BLaER1 (cell line): ENCODE measurements around the gene RAB34.

Experiments
- H3K27ac ChIP-seq: shearing (Covaris generic); formaldehyde crosslinking; 2 replicates; pipeline ENCODE4 v1.8.1; 2022
- H3K27me3 ChIP-seq: shearing (Covaris generic); formaldehyde crosslinking; 2 replicates; pipeline ENCODE4 v1.8.1; 2022
- H3K36me3 ChIP-seq: shearing (Covaris generic); formaldehyde crosslinking; 2 replicates; pipeline ENCODE4 v1.8.1; 2022
- H3K4me1 ChIP-seq: shearing (Covaris generic); formaldehyde crosslinking; 2 replicates; pipeline ENCODE4 v1.8.1; 2022
- H3K4me2 ChIP-seq: shearing (Covaris generic); formaldehyde crosslinking; 2 replicates; pipeline ENCODE4 v1.8.1; 2022
- H3K4me3 ChIP-seq: shearing (Covaris generic); formaldehyde crosslinking; 2 replicates; pipeline ENCODE4 v1.8.1; 2022
- H3K9ac ChIP-seq: shearing (Covaris generic); formaldehyde crosslinking; 2 replicates; pipeline ENCODE4 v1.8.1; 2022
- H3K9me3 ChIP-seq: shearing (Covaris generic); formaldehyde crosslinking; 2 replicates; pipeline ENCODE4 v1.8.1; 2022
- H4K20me1 ChIP-seq: shearing (Covaris generic); formaldehyde crosslinking; 2 replicates; pipeline ENCODE4 v1.8.1; 2022
- Cebpa-rat ChIP-seq: shearing (Covaris generic); IDR thresholded peaks from 2 replicates; pipeline ENCODE4 v1.8.1; 2022

RAB34 gene

DNA sequence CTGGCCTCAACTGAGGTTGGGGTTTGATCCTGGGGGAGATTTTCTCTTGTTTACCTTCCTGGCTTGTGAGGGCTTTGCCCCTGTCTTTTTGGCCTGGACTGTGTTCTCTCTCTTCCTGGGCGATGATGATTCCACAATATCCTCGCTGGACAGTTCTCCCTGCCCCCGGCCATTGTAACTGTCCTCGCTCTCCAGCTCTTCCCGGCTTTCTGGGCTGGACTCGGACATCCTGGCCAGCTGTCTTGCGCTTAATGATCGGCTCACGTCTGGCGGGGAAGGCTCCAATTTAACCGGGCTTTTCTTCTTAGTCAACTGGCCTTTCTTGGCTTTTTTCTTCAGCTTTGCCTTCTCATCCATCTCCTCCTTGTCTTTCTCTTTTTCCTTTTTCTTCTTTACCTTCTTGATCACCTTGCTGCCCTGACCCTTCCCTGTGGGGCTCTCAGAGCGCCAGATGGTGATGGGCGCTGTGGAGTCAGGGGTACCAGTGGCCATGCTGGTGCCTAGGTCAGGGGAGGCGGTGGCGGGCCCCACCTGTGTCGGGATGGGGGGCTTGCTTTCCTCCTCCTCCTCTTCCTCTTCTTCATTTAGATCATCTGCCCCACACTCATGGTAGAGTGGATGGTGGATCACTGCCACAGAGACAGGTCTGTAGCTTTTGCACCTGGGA is 14.0 kb downstream of the RAB34 start:
- TF ChIP-seq Cebpa-rat: no peak
- no peak overlapping the region for H3K27ac ChIP-seq
- no peak overlapping the region for H3K9ac ChIP-seq
- H3K4me2 ChIP-seq: no peak overlapping the region
- H3K27me3 ChIP-seq: no peaks in the 10 kb centered on the region
- no peaks in the 10 kb centered on the region for H3K4me1 ChIP-seq
- peaks cover 77% of the 10 kb centered on the region for H3K36me3 ChIP-seq
- peaks cover 31% of the 10 kb centered on the region for H4K20me1 ChIP-seq
- H3K4me3 ChIP-seq: no peak overlapping the region
- no peaks in the 10 kb centered on the region for H3K9me3 ChIP-seq

DNA sequence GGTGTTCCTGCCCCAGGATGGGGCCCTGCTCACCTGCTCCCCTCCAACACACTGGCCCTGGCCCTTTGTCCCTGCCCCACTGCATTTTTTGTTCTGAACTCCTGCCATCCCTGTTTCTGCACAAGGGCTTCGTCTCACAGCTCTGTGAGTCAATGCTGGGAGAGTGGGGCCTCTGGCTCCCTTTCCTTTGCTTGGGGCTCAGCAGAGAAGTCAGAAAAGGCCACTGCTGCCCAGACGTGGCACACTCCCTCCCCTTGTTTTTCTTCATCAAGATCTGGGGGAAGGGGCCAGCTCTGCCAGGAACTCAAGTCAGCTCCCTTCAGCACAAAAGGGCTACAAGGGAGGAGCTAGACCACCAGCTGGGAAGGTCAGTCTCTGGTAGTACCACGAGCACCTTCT is 14.9 kb downstream of the RAB34 start:
- no peak overlapping the region; the same call in 1 of the 2 replicates for H3K9ac ChIP-seq
- peaks cover 86% of the 10 kb centered on the region for H3K36me3 ChIP-seq
- H3K27ac ChIP-seq: no peak overlapping the region
- no peak for TF ChIP-seq Cebpa-rat
- no peak overlapping the region for H3K4me3 ChIP-seq
- H3K9me3 ChIP-seq: no peaks in the 10 kb centered on the region
- no peaks in the 10 kb centered on the region for H3K27me3 ChIP-seq
- H3K4me2 ChIP-seq: no peak overlapping the region
- H3K4me1 ChIP-seq: no peaks in the 10 kb centered on the region
- H4K20me1 ChIP-seq: peaks cover 39% of the 10 kb centered on the region

DNA sequence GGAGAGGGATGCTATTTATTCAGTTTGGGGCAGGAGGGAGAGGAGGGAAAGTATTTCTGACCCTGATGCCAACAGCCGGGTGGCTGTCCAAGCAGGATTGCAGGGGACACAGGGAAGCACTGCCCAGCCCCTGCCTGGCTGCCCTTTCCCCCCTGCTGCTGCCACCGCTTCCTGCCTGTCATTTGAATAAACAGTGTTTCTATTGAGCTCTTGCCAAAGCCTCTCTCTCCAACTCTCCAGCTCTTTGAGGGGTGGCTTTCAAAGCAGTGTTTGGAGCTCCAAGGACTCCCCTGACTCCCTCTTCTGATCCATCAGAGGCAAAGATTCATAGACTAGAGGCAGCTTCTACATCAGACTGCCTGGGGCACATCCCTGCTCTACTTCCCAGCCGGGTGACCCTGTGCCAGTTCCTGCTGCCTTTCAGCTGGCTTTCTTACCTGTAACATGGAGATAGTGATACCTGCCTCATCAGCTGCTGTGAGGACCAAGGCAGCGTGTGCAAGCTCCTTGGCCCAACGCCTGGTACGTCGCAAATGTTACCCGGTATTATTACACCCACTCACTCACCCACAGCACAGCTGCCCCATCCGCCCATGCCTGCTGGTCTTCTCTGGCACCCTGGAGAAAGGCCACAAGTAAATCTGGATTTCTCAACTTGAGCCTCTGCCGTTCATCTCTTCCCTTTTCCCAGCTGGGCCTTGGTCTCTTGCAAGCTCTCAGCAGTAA is 15.5 kb downstream of the RAB34 start:
- Histone ChIP-seq H3K9ac (no peak overlapping the region; the same call in 1 of the 2 replicates), H3K4me3 (no peak overlapping the region), H4K20me1 (peaks cover 39% of the 10 kb centered on the region), H3K4me2 (no peak overlapping the region), H3K27ac (no peak overlapping the region), H3K36me3 (peaks cover 92% of the 10 kb centered on the region), H3K9me3 (no peaks in the 10 kb centered on the region), H3K4me1 (no peaks in the 10 kb centered on the region), H3K27me3 (no peaks in the 10 kb centered on the region)
- TF ChIP-seq Cebpa-rat: no peak

DNA sequence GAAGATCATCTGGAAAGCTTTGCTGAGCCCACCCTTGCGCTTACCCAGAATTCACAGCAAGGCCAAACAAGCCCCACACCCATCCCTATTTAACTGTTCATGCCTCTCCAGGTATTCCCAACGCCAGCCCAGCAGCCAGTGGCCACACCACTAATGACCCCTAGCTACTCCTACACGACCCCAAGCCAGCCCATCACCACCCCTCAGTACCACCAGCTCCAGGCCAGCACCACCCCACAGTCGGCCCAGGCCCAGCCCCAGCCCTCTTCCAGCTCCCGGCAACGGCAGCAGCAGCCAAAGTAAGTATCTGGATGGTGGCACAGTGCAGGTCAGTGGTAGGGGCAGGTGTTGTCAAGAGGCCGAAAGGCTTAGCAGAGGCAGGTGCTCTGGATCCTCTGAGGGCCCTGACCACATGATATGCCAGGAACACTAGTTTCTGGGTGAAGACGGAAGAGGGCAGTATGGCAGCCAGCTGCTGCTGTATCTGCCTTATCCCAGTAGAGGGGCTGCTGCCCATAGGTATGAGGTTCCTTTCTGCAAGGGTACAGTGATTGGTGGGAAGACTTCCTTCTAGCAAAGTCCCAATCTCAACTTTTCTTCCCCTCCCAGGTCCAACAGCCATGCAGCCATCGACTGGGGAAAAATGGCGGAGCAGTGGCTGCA is 16.7 kb downstream of the RAB34 start:
- no peak for TF ChIP-seq Cebpa-rat
- no peaks in the 10 kb centered on the region for H3K27me3 ChIP-seq
- H4K20me1 ChIP-seq: peaks cover 39% of the 10 kb centered on the region
- H3K4me1 ChIP-seq: no peaks in the 10 kb centered on the region
- H3K27ac ChIP-seq: no peak overlapping the region
- no peaks in the 10 kb centered on the region for H3K9me3 ChIP-seq
- H3K36me3 ChIP-seq: peaks cover 99% of the 10 kb centered on the region
- no peak overlapping the region for H3K4me3 ChIP-seq
- H3K9ac ChIP-seq: no peak overlapping the region
- H3K4me2 ChIP-seq: no peak overlapping the region

DNA sequence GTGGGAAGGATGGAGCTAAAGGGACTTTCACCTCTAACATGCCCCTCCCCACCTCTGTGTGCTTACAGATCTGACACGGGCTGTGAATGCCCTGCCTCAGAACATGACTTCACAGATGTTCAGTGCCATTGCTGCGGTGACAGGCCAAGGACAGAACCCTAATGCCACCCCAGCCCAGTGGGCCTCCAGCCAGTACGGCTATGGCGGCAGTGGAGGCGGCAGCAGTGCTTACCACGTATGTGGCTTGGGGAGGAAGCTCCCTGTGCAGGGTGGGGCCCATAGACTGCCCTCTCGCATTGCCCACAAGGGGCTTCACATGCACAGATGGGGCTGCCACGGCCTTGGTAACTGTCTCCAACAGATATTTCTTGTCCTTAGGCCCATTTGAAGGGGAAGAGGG is 17.4 kb downstream of the RAB34 start:
- Histone ChIP-seq H3K36me3 (peaks cover 99% of the 10 kb centered on the region), H3K4me1 (no peaks in the 10 kb centered on the region), H4K20me1 (peaks cover 39% of the 10 kb centered on the region), H3K27me3 (no peaks in the 10 kb centered on the region), H3K4me3 (no peak overlapping the region), H3K9ac (no peak overlapping the region), H3K4me2 (no peak overlapping the region), H3K27ac (no peak overlapping the region), H3K9me3 (no peaks in the 10 kb centered on the region)
- TF ChIP-seq Cebpa-rat: no peak

DNA sequence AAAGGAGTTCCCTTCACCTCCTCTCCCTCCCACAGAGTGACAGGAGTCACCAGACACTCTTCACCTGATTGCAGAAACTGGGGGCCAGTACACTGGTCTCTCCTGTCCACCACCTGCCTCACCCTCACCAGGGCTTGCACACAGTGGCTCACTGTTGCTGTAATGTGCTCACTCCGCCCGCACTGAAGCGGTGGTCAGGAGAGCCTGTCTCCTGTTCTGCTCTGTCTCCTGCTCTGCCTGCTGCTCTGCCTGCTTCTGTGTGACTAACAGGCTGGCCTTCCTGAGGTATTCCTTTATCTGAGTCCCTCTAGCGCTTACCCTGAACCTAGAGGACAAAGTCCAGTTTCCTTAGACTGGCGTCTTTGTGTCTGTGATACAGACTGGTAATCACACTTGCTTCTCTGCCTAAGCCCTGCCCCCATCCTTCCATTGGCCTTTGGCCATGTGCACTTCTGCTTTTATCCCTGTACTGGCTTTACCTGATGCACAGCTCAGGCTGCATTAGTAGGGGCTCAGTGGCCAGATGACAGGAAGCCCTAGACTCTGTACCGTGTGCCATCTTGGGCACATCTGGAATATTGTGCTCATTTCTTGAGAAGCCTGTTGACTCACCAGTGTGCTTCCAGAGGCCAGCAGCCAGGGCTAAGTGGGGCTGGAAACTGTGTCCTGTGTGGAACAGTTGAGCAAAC is 19.3 kb downstream of the RAB34 start:
- H3K36me3 ChIP-seq: peaks cover 100% of the 10 kb centered on the region
- TF ChIP-seq Cebpa-rat: no peak

DNA sequence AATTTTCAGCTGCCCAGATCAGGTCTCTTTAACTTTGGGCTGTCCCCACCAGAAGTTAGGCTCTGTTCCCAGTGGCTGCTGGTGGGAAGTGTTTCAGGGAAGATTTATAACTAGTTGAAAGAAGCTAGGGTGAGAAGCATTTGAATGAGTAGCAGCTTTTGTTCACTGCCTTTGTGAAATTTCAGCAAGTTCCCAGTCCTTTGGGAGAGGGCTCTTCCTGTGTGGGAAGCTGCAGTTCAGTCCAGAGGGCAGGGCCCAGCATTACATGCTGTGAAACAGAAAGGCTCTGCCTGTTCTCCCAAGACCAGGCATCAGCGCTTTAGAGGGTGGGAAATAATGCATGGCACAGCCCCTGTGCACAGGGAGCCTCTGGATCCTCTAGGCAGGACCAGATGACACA is 23.8 kb downstream of the RAB34 start:
- H3K9ac ChIP-seq: no peak overlapping the region
- no peak for TF ChIP-seq Cebpa-rat
- no peaks in the 10 kb centered on the region for H3K9me3 ChIP-seq
- 0 out of 2 replicates have a peak, but pooled peaks cover 10% of the 10 kb centered on the region for H4K20me1 ChIP-seq
- no peak overlapping the region for H3K4me3 ChIP-seq
- H3K4me1 ChIP-seq: no peaks in the 10 kb centered on the region
- H3K36me3 ChIP-seq: peaks cover 100% of the 10 kb centered on the region
- no peak overlapping the region for H3K27ac ChIP-seq
- H3K27me3 ChIP-seq: no peaks in the 10 kb centered on the region
- H3K4me2 ChIP-seq: no peak overlapping the region

More for the DNA sequence above, 19.3 kb downstream of the RAB34 start:
- no peaks in the 10 kb centered on the region for H3K4me1 ChIP-seq
- H3K4me2 ChIP-seq: no peak overlapping the region
- H3K9me3 ChIP-seq: no peaks in the 10 kb centered on the region
- H3K9ac ChIP-seq: no peak overlapping the region
- H3K27me3 ChIP-seq: no peaks in the 10 kb centered on the region
- H3K4me3 ChIP-seq: no peak overlapping the region
- peaks cover 23% of the 10 kb centered on the region for H4K20me1 ChIP-seq
- H3K27ac ChIP-seq: no peak overlapping the region

DNA sequence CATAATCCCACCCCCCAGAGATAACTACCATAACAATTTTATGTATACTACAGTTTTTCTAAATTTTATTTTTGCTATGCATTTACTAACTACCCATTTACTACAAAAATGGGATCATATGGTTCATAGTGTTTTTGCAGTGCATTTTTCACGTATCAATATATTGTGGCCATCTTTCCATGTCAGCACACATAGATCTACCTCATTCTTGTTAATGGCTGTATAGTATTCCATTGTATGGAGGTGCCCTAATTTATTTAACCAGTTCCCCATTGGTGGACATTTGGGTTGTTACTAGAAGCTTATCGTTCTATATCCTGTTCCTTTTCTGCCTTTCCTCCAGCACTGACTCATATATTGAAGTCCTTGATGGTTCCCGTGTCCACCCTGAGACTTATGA is 28.7 kb downstream of the RAB34 start:
- peaks cover 12% of the 10 kb centered on the region for H3K4me1 ChIP-seq
- no peaks in the 10 kb centered on the region for H3K9me3 ChIP-seq
- no peak overlapping the region for H3K27ac ChIP-seq
- H3K9ac ChIP-seq: no peak overlapping the region
- H4K20me1 ChIP-seq: 0 out of 2 replicates have a peak, but pooled peaks cover 10% of the 10 kb centered on the region
- TF ChIP-seq Cebpa-rat: no peak
- H3K4me3 ChIP-seq: no peak overlapping the region
- no peak overlapping the region for H3K4me2 ChIP-seq
- H3K36me3 ChIP-seq: peaks cover 100% of the 10 kb centered on the region
- H3K27me3 ChIP-seq: no peaks in the 10 kb centered on the region

- no peak overlapping the region for H3K9ac ChIP-seq
- no peaks in the 10 kb centered on the region for H3K27me3 ChIP-seq
- no peak for TF ChIP-seq Cebpa-rat
- no peak overlapping the region for H3K27ac ChIP-seq
- no peaks in the 10 kb centered on the region for H3K9me3 ChIP-seq
- 0 out of 2 replicates have a peak, but pooled peaks cover 10% of the 10 kb centered on the region for H4K20me1 ChIP-seq
- no peak overlapping the region for H3K4me3 ChIP-seq
- peaks cover 100% of the 10 kb centered on the region for H3K36me3 ChIP-seq
- H3K4me1 ChIP-seq: peaks cover 13% of the 10 kb centered on the region
- no peak overlapping the region for H3K4me2 ChIP-seq
Observed at GRCh38 chr17:28688481-28688880, 29.2 kb downstream of the RAB34 start.
